ENCODE measurements around the gene CACNA1B.

- TF ChIP-seq POLR2A (IDR thresholded peaks at IDR 0.05) (no peak), EP300 (IDR thresholded peaks at IDR 0.05) (no peak)
These were observed 34.2 kb upstream of the CACNA1B start for GRCh38 chr9:137843355-137843754.
